PC-3 (cell line): Measurements from ENCODE around the gene RNF215. TPM values are rescaled to one million over a fixed set of nuclear protein-coding genes. Genes with fewer than 3 reads are reported as not detected.

Experiments used
- ATAC-seq: fragments of 200-7000 bp; cut with Tn5 transposase; 2 replicates; pipeline ENCODE4 v1.9.1; 2020; ENCODE audit warnings: mild to moderate bottlenecking, moderate library complexity
- Bru-seq: library from RNA; stranded (reverse); fragments of 400-500 nt; gene quantifications from one replicate; lab custom pipeline; 2021; lab: Mats Ljungman, UMichigan
- BruChase-seq, 2 experiments: library from RNA; stranded (reverse); fragments of 400-500 nt; gene quantifications; one replicate each; lab custom pipeline; 2021; lab: Mats Ljungman, UMichigan
- BruUV-seq: library from RNA; stranded (reverse); fragments of 400-500 nt; replicated peaks from 2 replicates; lab custom pipeline; 2021; lab: Mats Ljungman, UMichigan
- CTCF ChIA-PET: fragments of 300-600 bp; sonication (Branson Sonifier 250); formaldehyde crosslinking; loops from one replicate; lab custom pipeline; 2022; ENCODE audit warnings: antibody characterized with exemption; lab: Charles Lee
- POLR2A ChIA-PET: fragments of 300-600 bp; sonication (Branson Sonifier 250); formaldehyde crosslinking; loops from one replicate; lab custom pipeline; 2022; ENCODE audit warnings: antibody characterized with exemption; ENCODE audit not compliant: unreplicated experiment; lab: Charles Lee
- DNase-seq: peaks from one replicate; pipeline ENCODE4 v3.0.0-alpha.2; 2015
- H2AFZ ChIP-seq: fragments of 300-600 bp; sonication (generic); 2 replicates; pipeline ENCODE4 v1.6.0; 2016; ENCODE audit warnings: antibody characterized with exemption, low read length
- H3F3A ChIP-seq: fragments of 300-600 bp; sonication (generic); one replicate; pipeline ENCODE4 v1.6.0; 2017; ENCODE audit warnings: antibody characterized with exemption, low read length, control low read depth, mild to moderate bottlenecking; ENCODE audit not compliant: unreplicated experiment
- H3K27ac ChIP-seq: fragments of 300-600 bp; sonication (generic); 2 replicates; pipeline ENCODE4 v1.5.1; 2016; ENCODE audit warnings: mild to moderate bottlenecking, low read length
- H3K27me3 ChIP-seq: fragments of 300-600 bp; sonication (generic); 2 replicates; pipeline ENCODE4 v1.6.1; 2016; ENCODE audit warnings: low read length, mixed read lengths
- H3K36me3 ChIP-seq: fragments of 300-600 bp; sonication (generic); 2 replicates; pipeline ENCODE4 v1.6.1; 2016; ENCODE audit warnings: low read depth, mixed run types, low read length, mixed read lengths
- H3K4me1 ChIP-seq: fragments of 300-600 bp; sonication (generic); 2 replicates; pipeline ENCODE4 v1.5.1; 2016; ENCODE audit warnings: low read length; ENCODE audit not compliant: insufficient read depth
- H3K4me2 ChIP-seq: fragments of 300-600 bp; sonication (generic); 2 replicates; pipeline ENCODE4 v1.6.0; 2016; ENCODE audit warnings: low read length
- H3K4me3 ChIP-seq: fragments of 300-600 bp; sonication (generic); 2 replicates; pipeline ENCODE4 v1.5.1; 2016; ENCODE audit warnings: mild to moderate bottlenecking, low read length, mixed read lengths
- H3K79me2 ChIP-seq: fragments of 300-600 bp; sonication (generic); 2 replicates; pipeline ENCODE4 v1.6.1; 2017; ENCODE audit warnings: low read length, mixed read lengths
- H3K9ac ChIP-seq: fragments of 300-600 bp; sonication (generic); 2 replicates; pipeline ENCODE4 v1.6.0; 2016; ENCODE audit warnings: mild to moderate bottlenecking, low read length
- H3K9me2 ChIP-seq: fragments of 300-600 bp; sonication (generic); replicated peaks from 2 replicates; pipeline ENCODE4 v1.6.1; 2016; ENCODE audit warnings: mixed run types, low read length, mixed read lengths
- H3K9me3 ChIP-seq: fragments of 300-600 bp; sonication (generic); 2 replicates; pipeline ENCODE4 v1.6.1; 2016; ENCODE audit warnings: low read length, mixed read lengths
- H4K20me1 ChIP-seq: fragments of 300-600 bp; sonication (generic); 2 replicates; pipeline ENCODE4 v1.6.1; 2016; ENCODE audit warnings: low read length, mixed read lengths
- EZH2 ChIP-seq: fragments of 300-600 bp; sonication (generic); IDR thresholded peaks from one replicate; pipeline ENCODE4 v1.6.1; 2017; ENCODE audit warnings: antibody characterized with exemption, mild to moderate bottlenecking, low read length; ENCODE audit not compliant: unreplicated experiment
- EZH2phosphoT487 ChIP-seq: fragments of 300-600 bp; sonication (generic); IDR thresholded peaks from 2 replicates; pipeline ENCODE4 v1.6.1; 2018; ENCODE audit warnings: mild to moderate bottlenecking, antibody characterized with exemption, low read length, borderline replicate concordance
- intact Hi-C: fragments of 100-400 bp; cut with micrococcal nuclease; formaldehyde crosslinking; loops from 2 replicates; pipeline ENCODE4 v1.9.0; 2023
- long read RNA-seq: library from polyadenylated mRNA; unstranded; transcript quantifications from one replicate; pipeline ENCODE4 v2.0.0, GENCODE V29; 2021; ENCODE audit not compliant: unreplicated experiment
- total RNA-seq: library from RNA; depleted of rRNA; stranded (reverse); fragments of >200 nt; gene quantifications from 2 replicates; pipeline ENCODE4 v1.2.3, GENCODE V29; 2014; rRNA removed
- TF ChIP-seq, protein P1 (sequence below): fragments of 300-600 bp; sonication (generic); conservative IDR thresholded peaks from 2 replicates; pipeline ENCODE4 v1.5.1; 2017; ENCODE audit warnings: antibody characterized with exemption, low read depth, mild to moderate bottlenecking, low read length

The RNF215 gene
- total RNA-seq (22.6 and 25.2 TPM in 2 replicates), Bru-seq, nascent RNA (percentile 58 among the genes with signal in this experiment), BruChase-seq, experiment 1, labeled RNA remaining after a 6-hour chase (percentile 66 among the genes with signal in this experiment), BruChase-seq, experiment 2, labeled RNA remaining after a 2-hour chase (percentile 57 among the genes with signal in this experiment)
- long read RNA-seq, transcript RNF215-203 (9 exons, 1,992 nt): major isoform, 21 of 37 reads
- long read RNA-seq, partial matches to known transcripts: 5 of 37 reads
- long read RNA-seq, other reads (novel, unspliced or antisense): 9 of 37 reads

GRCh38 chr22:30386960-30387827 is at the start of gene RNF215:
Gene RNF215, minus strand, starts transcription at chr22:30387411. Its CDS starts 98 bp downstream, at chr22:30387313.
- POLR2A ChIA-PET: no interaction called here

DNA sequence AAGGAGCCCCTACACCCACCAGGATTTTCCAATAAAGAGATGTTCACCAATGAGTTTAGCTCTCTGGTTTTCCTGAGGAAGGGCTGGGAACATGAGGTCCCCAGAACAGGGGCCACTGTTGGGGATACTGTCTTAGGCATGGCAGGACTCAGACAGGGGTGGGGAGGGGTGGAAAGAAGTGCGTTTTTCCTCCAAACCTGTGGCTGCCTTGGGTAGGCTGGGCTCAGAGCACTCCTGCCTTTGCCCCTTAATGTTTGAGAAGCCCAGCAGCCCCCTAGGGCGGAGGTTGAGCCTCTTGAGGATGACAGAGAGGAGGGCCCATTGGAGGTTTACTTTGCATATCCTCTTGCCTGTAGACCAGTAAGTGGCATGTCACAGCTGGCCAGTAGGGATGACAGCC is 49.0 kb upstream of the RNF215 start:
- Histone ChIP-seq H3F3A (no peaks in the 10 kb centered on the region), H3K36me3 (no peaks in the 10 kb centered on the region), H4K20me1 (no peaks in the 10 kb centered on the region), H3K9me3 (no peaks in the 10 kb centered on the region), H3K9me2 (no peaks in the 10 kb centered on the region), H3K4me3 (no peak overlapping the region), H3K79me2 (no peaks in the 10 kb centered on the region), H2AFZ (no peak overlapping the region), H3K4me1 (no peaks in the 10 kb centered on the region), H3K27me3 (no peaks in the 10 kb centered on the region), H3K4me2 (no peak overlapping the region), H3K9ac (no peak overlapping the region), H3K27ac (no peak overlapping the region)
- ChIA-PET CTCF (no interaction called here), POLR2A (no interaction called here)
- DNase-seq (no peak), ATAC-seq (no peak)
- intact Hi-C loops: no loop called here
- no TSS peak for BruUV-seq
- TF ChIP-seq EZH2phosphoT487 (no peak), EZH2 (no peak)
- TF ChIP-seq, protein P1, sequence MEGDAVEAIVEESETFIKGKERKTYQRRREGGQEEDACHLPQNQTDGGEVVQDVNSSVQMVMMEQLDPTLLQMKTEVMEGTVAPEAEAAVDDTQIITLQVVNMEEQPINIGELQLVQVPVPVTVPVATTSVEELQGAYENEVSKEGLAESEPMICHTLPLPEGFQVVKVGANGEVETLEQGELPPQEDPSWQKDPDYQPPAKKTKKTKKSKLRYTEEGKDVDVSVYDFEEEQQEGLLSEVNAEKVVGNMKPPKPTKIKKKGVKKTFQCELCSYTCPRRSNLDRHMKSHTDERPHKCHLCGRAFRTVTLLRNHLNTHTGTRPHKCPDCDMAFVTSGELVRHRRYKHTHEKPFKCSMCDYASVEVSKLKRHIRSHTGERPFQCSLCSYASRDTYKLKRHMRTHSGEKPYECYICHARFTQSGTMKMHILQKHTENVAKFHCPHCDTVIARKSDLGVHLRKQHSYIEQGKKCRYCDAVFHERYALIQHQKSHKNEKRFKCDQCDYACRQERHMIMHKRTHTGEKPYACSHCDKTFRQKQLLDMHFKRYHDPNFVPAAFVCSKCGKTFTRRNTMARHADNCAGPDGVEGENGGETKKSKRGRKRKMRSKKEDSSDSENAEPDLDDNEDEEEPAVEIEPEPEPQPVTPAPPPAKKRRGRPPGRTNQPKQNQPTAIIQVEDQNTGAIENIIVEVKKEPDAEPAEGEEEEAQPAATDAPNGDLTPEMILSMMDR: no peak

More at GRCh38 chr22:30386960-30387827, at the start of gene RNF215:
- Histone ChIP-seq H3K79me2 (no peaks in the 10 kb centered on the region), H3K4me2 (peak within 1 kb of the TSS; percentile 95), H3K27me3 (no peaks in the 10 kb centered on the region), H3K36me3 (no peaks in the 10 kb centered on the region), H3K4me3 (peak within 1 kb of the TSS; percentile 76), H3K9me3 (no peaks in the 10 kb centered on the region), H3K9me2 (no peaks in the 10 kb centered on the region), H2AFZ (peak within 1 kb of the TSS; percentile 85), H4K20me1 (no peaks in the 10 kb centered on the region), H3K4me1 (peaks cover 8% of the 10 kb centered on the region; the same call in 1 of the 2 replicates), H3K9ac (peak within 1 kb of the TSS; percentile 76), H3F3A (no peaks in the 10 kb centered on the region), H3K27ac (no peak within 1 kb of the TSS)
- BruUV-seq: no TSS peak
- peak; percentile 80 for DNase-seq
- intact Hi-C loops: no loop called here
- peak; percentile 89 for ATAC-seq
- TF ChIP-seq EZH2phosphoT487 (no peak), EZH2 (no peak)
- TF ChIP-seq, protein P1: peak; percentile 71
- CTCF ChIA-PET: interaction anchor here (0.6 to 1.0 kb wide), 6 partner anchors 30 to 1312 kb away, joined by 3 to 21 read pairs (median 6); partner anchors contain the start of genes CCDC157 and SF3A1
